Liver (tissue), 3 donors: ENCODE measurements around the gene DEPDC5.

ENCODE experiments used
- CTCF ChIP-seq: fragments of 150-350 bp; IDR thresholded peaks from 2 replicates; pipeline ENCODE4 v1.5.1; 2017; ENCODE audit warnings: improper control_type of control experiment, low read depth, low read length; ENCODE audit not compliant: missing input control
- EGR1 ChIP-seq, 2 donors: IDR thresholded peaks; 2 replicates each; pipeline ENCODE4 v1.6.1; 2016 to 2018; ENCODE audit warnings: antibody characterized with exemption in 2 of 2, low read depth in 2 of 2
- SP1 ChIP-seq: IDR thresholded peaks from 2 replicates; pipeline ENCODE4 v1.6.1; 2018; ENCODE audit warnings: antibody characterized with exemption, mild to moderate bottlenecking
- YY1 ChIP-seq: IDR thresholded peaks from 2 replicates; pipeline ENCODE4 v1.6.1; 2016; ENCODE audit warnings: antibody characterized with exemption, mild to moderate bottlenecking
- donor health status: healthy.
- donor health status: healthy.

DNA sequence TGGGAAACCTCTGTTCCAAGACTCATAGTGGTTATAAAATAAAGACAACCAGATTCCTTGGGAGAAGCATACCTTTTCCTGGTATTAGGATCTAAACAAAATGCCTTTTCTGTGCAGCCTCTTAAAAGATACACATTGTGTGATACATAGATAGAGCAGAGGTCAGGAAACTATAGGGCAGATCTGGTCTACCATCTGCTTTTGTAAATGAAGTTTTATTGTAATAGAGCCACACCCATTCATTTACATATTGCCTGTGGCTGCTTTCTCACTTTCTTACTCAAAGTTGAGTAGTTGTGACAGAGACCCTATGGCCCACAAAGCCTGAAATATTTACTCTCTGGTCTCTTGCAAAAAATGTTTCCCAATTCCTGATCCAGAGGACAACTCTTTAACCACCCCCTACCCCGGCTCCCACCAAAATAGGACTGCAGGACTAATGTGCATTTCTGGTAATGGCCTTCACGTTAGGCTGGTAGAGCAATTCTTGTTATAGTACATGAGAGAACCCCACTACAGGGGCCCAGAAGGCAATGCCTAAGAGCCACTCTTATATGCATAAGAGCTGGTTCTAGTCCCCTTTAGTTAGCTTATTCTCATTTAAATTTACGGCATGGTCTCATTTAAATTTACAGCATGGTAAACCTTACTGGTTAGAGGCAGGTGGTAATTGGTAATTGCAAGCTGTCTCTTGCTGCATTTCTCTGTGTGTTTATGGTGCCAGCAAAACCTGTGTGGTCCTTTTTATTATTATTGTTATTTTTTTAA, 113.8 kb downstream of the DEPDC5 start:
- TF ChIP-seq YY1 (no peak), EGR1 (IDR thresholded peaks at IDR 0.05; ENCODE audit: low read depth in 2 of 2) (no peak), CTCF (no peak), SP1 (no peak)
